Suprapubic skin (tissue), 4 donors: ENCODE data around the gene ENAH. TPM values are rescaled to one million over a fixed set of nuclear protein-coding genes. Genes with fewer than 3 reads are reported as not detected.
A peak's percentile ranks its signal among the peaks of the same experiment; 100 is the strongest.
"Not testable (repeated sequence)": the region's sequence is repeated elsewhere in the genome, so short reads cannot be mapped to it uniquely, and the experiment has no call there.

Experiments
- DNase-seq, 2 donors: peaks; one replicate each; pipeline ENCODE4 v3.0.0-alpha.2; 2019; ENCODE audit warnings: low spot score in 2 of 2
- H3K27ac ChIP-seq: fragments of 200-600 bp; sonication (generic); one replicate; pipeline ENCODE4 v1.5.1; 2019
- H3K27me3 ChIP-seq: fragments of 200-600 bp; sonication (generic); one replicate; pipeline ENCODE4 v1.5.1; 2019
- H3K36me3 ChIP-seq: fragments of 200-600 bp; sonication (generic); one replicate; pipeline ENCODE4 v1.5.1; 2019
- H3K4me1 ChIP-seq: fragments of 200-600 bp; sonication (generic); one replicate; pipeline ENCODE4 v1.5.1; 2019
- H3K4me3 ChIP-seq: fragments of 200-600 bp; sonication (generic); one replicate; pipeline ENCODE4 v1.5.1; 2019; ENCODE audit warnings: mild to moderate bottlenecking
- H3K9me3 ChIP-seq: fragments of 200-600 bp; sonication (generic); one replicate; pipeline ENCODE4 v1.5.1; 2019
- EP300 ChIP-seq: sonication (generic); formaldehyde crosslinking; IDR thresholded peaks from one replicate; pipeline ENCODE4 v1.6.1; 2017; ENCODE audit warnings: antibody characterized with exemption
- POLR2A ChIP-seq, 2 donors: fragments of 450-650 bp; IDR thresholded peaks; one replicate each; pipeline ENCODE4 v1.6.1; 2017; ENCODE audit warnings: antibody characterized with exemption in 2 of 2, mild to moderate bottlenecking in 2 of 2, moderate library complexity in 2 of 2
- POLR2AphosphoS5 ChIP-seq, 3 donors: sonication (generic); formaldehyde crosslinking; IDR thresholded peaks; one replicate each; pipeline ENCODE4 v1.6.1; 2017; ENCODE audit warnings: antibody characterized with exemption in 3 of 3
- WGBS: methylation state at CpG from one replicate; pipeline ENCODE4 v1.1.5; 2018; 5-methylcytosine and 5-hydroxymethylcytosine counted together
- total RNA-seq, 4 donors: library from RNA; depleted of rRNA; stranded (reverse); fragments of >200 nt; gene quantifications; one replicate each; pipeline ENCODE4 v1.1.0, GENCODE V29; 2016
- TF ChIP-seq, protein P1 (sequence below), 2 donors: fragments of 200-600 bp in 1 of 2; fragments of 450-650 bp in 1 of 2; sonication (generic) in 1 of 2; IDR thresholded peaks; one replicate each; pipeline ENCODE4 v1.5.1; 2016 to 2019; ENCODE audit warnings: antibody characterized with exemption in 2 of 2, mild to moderate bottlenecking in 1 of 2, moderate library complexity in 1 of 2

The ENAH gene
- total RNA-seq, 4 donors from 2014 or later = 33.5 to 44.6 (median 41.8) TPM

DNA sequence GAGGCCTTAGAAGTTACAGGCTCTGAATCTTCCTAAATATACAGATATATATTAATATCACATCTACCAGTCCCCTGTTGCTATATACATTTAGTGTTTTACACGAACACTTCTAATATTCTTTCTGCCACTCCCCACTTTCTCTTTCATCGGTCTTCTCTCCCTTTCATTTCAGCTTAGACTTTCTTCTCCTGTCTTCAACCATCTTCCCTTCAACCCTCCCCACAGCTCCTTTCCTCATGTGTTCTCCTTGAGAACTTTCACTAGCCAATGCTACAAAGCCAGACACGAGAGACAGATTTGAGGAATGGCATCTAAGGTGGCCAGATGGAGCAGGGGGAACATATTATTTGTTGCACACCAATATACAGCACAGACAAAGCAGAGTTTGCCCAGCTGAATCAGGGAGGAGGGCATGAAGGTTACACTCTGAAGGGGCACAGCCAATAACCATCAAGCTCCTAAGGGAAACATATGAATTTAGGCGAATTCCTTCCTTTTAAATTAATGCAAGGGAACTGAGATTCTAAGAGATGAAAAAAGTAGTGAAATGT, 141.0 kb downstream of the ENAH start:
- TF ChIP-seq POLR2AphosphoS5 (IDR thresholded peaks at IDR 0.05) = no peak
- TF ChIP-seq, protein P1, sequence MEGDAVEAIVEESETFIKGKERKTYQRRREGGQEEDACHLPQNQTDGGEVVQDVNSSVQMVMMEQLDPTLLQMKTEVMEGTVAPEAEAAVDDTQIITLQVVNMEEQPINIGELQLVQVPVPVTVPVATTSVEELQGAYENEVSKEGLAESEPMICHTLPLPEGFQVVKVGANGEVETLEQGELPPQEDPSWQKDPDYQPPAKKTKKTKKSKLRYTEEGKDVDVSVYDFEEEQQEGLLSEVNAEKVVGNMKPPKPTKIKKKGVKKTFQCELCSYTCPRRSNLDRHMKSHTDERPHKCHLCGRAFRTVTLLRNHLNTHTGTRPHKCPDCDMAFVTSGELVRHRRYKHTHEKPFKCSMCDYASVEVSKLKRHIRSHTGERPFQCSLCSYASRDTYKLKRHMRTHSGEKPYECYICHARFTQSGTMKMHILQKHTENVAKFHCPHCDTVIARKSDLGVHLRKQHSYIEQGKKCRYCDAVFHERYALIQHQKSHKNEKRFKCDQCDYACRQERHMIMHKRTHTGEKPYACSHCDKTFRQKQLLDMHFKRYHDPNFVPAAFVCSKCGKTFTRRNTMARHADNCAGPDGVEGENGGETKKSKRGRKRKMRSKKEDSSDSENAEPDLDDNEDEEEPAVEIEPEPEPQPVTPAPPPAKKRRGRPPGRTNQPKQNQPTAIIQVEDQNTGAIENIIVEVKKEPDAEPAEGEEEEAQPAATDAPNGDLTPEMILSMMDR (IDR thresholded peaks at IDR 0.05) = no peak
- no peak for TF ChIP-seq EP300
- no peak for TF ChIP-seq POLR2A (IDR thresholded peaks at IDR 0.05)
- H3K4me3 ChIP-seq = no peak overlapping the region
- H3K27me3 ChIP-seq = no peaks in the 10 kb centered on the region
- no peaks in the 10 kb centered on the region for H3K9me3 ChIP-seq
- peaks cover 16% of the 10 kb centered on the region for H3K4me1 ChIP-seq
- no peak for DNase-seq
- H3K27ac ChIP-seq = no peak overlapping the region
- no peaks in the 10 kb centered on the region for H3K36me3 ChIP-seq
- 87% methylated on average over 4 of the region's 4 CpGs for WGBS

DNA sequence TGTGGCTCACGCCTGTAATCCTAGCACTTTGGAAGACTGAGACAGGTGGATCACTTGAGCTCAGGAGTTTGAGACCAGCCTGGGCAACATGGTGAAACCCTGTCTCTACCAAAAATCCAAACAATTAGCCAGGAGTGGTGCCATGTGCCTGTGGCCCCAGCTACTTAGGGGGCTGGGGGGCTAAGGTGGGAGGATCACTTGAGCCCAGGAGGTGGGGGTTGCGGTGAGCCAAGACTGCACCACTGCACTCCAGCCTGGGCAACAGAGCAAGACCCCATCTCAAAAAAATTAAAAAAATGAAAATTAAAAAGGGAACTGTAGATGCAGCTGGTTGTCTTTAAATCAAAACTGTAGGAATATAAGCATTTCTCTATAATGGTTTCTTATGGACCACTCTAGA, 142.2 kb downstream of the ENAH start:
- WGBS = 90% methylated on average over 2 of the region's 2 CpGs
- not testable (repeated sequence) for H3K9me3 ChIP-seq, H3K27ac ChIP-seq, H3K4me3 ChIP-seq, DNase-seq, H3K27me3 ChIP-seq, H3K36me3 ChIP-seq
- peaks cover 16% of the 10 kb centered on the region for H3K4me1 ChIP-seq

DNA sequence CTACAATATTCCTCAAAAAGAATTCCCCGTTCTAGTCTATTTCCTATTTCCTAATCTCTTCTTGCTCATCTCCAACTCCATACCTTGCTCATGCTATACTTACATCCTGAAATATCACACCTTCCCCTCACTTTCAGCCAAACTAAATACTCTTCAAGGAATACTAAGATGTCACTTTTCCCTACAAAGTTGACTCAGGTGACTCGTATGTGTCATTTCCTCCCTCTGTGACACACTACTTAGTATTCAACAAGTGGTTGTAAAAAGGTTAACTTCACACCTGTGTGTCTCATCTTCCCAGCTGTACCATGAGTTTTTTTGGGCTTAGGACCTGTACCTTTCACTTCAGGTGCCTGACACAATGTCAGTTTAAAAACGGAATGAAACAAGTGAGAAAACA, 143.2 kb downstream of the ENAH start:
- no peak for DNase-seq
- no peak for TF ChIP-seq POLR2A (IDR thresholded peaks at IDR 0.05)
- no peaks in the 10 kb centered on the region for H3K27me3 ChIP-seq
- WGBS = 83% methylated on average over 3 of the region's 3 CpGs
- peaks cover 16% of the 10 kb centered on the region for H3K4me1 ChIP-seq
- H3K9me3 ChIP-seq = no peaks in the 10 kb centered on the region
- peak overlapping the region; percentile 52 for H3K27ac ChIP-seq
- no peak overlapping the region for H3K4me3 ChIP-seq
- no peaks in the 10 kb centered on the region for H3K36me3 ChIP-seq

DNA sequence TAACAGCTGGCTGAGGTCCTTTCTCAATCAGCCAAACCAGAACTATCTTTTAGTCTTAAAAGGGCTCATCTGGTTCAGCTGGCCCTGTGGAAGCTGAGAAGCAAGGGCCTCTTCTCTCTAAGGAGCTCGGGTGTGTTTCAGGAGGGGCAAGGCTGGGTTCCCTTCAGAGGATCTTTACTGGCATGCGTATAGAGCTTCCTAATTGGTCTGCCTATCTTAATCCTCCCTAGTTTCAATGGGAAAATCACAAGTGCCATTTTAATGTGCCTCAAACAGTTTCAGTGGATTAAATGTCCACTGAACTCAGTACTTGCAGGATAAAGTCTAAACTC, 143.6 kb downstream of the ENAH start:
- Histone ChIP-seq H3K4me3 (no peak overlapping the region), H3K27ac (peak overlapping the region; percentile 52), H3K4me1 (peaks cover 16% of the 10 kb centered on the region), H3K36me3 (no peaks in the 10 kb centered on the region), H3K27me3 (no peaks in the 10 kb centered on the region), H3K9me3 (no peaks in the 10 kb centered on the region)
- WGBS = 86% methylated on average over 2 of the region's 2 CpGs
- TF ChIP-seq POLR2AphosphoS5 (IDR thresholded peaks at IDR 0.05) (no peak), POLR2A (IDR thresholded peaks at IDR 0.05) (no peak), EP300 (no peak)
- TF ChIP-seq, protein P1 (IDR thresholded peaks at IDR 0.05) = no peak
- DNase-seq = no peak

DNA sequence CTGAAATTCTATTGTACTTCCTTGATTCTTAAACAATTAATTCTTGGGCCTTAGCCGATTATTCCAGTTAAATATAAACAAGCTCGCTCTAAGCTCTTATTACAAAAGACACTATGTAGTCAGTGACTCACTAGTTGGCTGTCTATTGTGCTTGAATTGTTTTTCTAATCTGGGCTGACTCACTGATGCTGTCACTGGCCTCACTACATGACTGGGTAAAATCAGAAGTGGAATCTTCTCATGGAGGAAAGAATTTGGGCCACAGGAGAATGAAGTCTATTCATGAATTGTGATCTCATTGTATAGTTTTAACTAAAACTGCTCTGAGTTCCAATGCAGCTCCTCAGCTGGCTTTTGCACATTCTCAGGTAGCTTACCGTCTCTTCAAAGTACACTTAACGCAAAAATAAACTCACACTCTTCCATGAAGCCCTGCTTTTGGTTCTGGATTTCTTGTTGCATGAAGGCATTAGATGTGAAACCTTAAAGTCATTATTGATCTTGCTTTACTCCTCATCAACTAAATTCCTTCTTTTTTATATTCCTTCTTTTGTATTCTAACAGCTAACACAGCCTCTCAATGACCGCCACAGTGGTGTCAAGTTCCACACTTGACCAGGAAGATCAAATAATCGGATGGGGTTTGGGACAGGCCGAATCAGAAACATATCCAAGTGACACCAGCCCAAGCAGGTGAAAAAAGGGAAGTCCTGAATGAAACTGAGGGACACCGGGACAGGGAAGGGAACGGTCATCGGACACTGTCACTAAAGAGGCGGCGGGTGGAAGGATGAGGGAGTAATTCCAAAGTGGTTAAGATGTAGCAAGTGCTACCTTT, 144.2 kb downstream of the ENAH start:
- no peak for DNase-seq
- WGBS = 74% methylated on average over 11 of the region's 12 CpGs

DNA sequence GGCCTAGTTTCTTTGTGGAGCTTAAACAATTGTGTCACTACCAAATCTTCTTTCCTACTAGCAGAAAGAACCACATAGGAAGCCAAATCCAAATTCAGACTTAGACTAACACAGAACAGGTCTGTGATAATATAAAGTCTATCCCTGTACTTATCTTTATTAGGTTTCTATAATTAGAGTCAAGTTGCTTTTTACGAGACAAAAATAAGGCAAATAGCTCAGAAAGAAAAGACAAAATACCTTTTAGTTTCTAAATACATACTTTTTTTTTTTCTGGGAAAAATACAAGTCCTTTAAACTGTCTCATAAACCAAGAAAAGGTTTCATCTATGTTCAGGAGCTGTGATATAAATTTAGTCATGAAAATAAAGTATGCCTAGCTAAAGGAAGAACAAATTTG, 146.2 kb downstream of the ENAH start:
- peaks cover 16% of the 10 kb centered on the region for H3K4me1 ChIP-seq
- no peaks in the 10 kb centered on the region for H3K36me3 ChIP-seq
- H3K4me3 ChIP-seq = no peak overlapping the region
- no peak for TF ChIP-seq EP300
- no peak for TF ChIP-seq POLR2AphosphoS5 (IDR thresholded peaks at IDR 0.05)
- TF ChIP-seq POLR2A (IDR thresholded peaks at IDR 0.05) = no peak
- TF ChIP-seq, protein P1 (IDR thresholded peaks at IDR 0.05) = no peak
- 67% methylated on average over 1 of the region's 1 CpG for WGBS
- H3K9me3 ChIP-seq = no peaks in the 10 kb centered on the region
- no peak for DNase-seq
- no peaks in the 10 kb centered on the region for H3K27me3 ChIP-seq
- peak overlapping the region; percentile 26 for H3K27ac ChIP-seq

More for the DNA sequence above, 144.2 kb downstream of the ENAH start:
- H3K4me3 ChIP-seq = no peak overlapping the region
- peak overlapping the region; percentile 52 for H3K27ac ChIP-seq
- H3K9me3 ChIP-seq = no peaks in the 10 kb centered on the region
- TF ChIP-seq, protein P1 (IDR thresholded peaks at IDR 0.05) = no peak
- no peak for TF ChIP-seq EP300
- peak in 1 of 3 donors; percentile 23 for TF ChIP-seq POLR2AphosphoS5 (IDR thresholded peaks at IDR 0.05)
- H3K4me1 ChIP-seq = peaks cover 16% of the 10 kb centered on the region
- no peaks in the 10 kb centered on the region for H3K36me3 ChIP-seq
- H3K27me3 ChIP-seq = no peaks in the 10 kb centered on the region
